Endothelial cell of umbilical vein (primary cell): Measurements from ENCODE around the gene CRYAB. TPM values are rescaled to one million over a fixed set of nuclear protein-coding genes. Genes with fewer than 3 reads are reported as not detected.
"Not testable (repeated sequence)": the region's sequence is repeated elsewhere in the genome, so short reads cannot be mapped to it uniquely, and the experiment has no call there.

Source experiments
- BruUV-seq: library from RNA; stranded (reverse); fragments of 400-500 nt; replicated peaks from 2 replicates; lab custom pipeline; 2021; lab: Mats Ljungman, UMichigan
- CTCF ChIA-PET: fragments of 300-600, 350-600 bp; sonication (Branson Sonifier 250); formaldehyde crosslinking; loops from one replicate; lab custom pipeline; 2021; ENCODE audit warnings: antibody characterized with exemption, inconsistent platforms; lab: Charles Lee
- POLR2A ChIA-PET: fragments of 300-600, 350-600 bp; sonication (Branson Sonifier 250); formaldehyde crosslinking; loops from one replicate; lab custom pipeline; 2021; ENCODE audit warnings: antibody characterized with exemption, inconsistent platforms; lab: Charles Lee
- DNase-seq: peaks from one replicate; pipeline ENCODE4 v3.0.0-alpha.2; 2011; ENCODE audit warnings: low read depth, low spot score
- FAIRE-seq: peaks from 2 replicates; lab custom pipeline; 2011; peaks lifted over from hg19 to GRCh38; lab: Jason Lieb, UNC
- H2AFZ ChIP-seq: 2 replicates; pipeline ENCODE4 v1.6.0; 2012; ENCODE audit warnings: low read depth, low read length, control low read depth, inconsistent platforms
- H3K27ac ChIP-seq: 2 replicates; pipeline ENCODE4 v1.5.1; 2011; ENCODE audit warnings: low read depth, mild to moderate bottlenecking, control low read depth, low read length, moderate library complexity; ENCODE audit not compliant: insufficient read depth
- H3K27me3 ChIP-seq, 2 experiments: 2 replicates each; pipeline versions ENCODE4 v1.6.0 to v1.6.1; 2011; ENCODE audit warnings: low read length in 2 of 2, mixed read lengths in 1 of 2; ENCODE audit not compliant: control insufficient read depth in 2 of 2, insufficient read depth in 2 of 2
- H3K36me3 ChIP-seq, 2 experiments: 2 replicates in 1 of 2; 3 replicates in 1 of 2; pipeline ENCODE4 v1.5.1; 2011; ENCODE audit warnings: low read length in 2 of 2, mild to moderate bottlenecking in 1 of 2, moderate library complexity in 1 of 2; ENCODE audit not compliant: control insufficient read depth in 2 of 2, insufficient read depth in 2 of 2; ENCODE audit errors: extremely low read depth in 1 of 2
- H3K4me1 ChIP-seq: 3 replicates; pipeline ENCODE4 v1.5.1; 2011; ENCODE audit warnings: mild to moderate bottlenecking, low read length; ENCODE audit not compliant: control insufficient read depth, insufficient read depth; ENCODE audit errors: extremely low read depth
- H3K4me2 ChIP-seq: 2 replicates; pipeline ENCODE4 v1.6.1; 2011; ENCODE audit warnings: low read length, control low read depth, mixed read lengths; ENCODE audit not compliant: insufficient read depth
- H3K4me3 ChIP-seq, 3 experiments: fragments of 200-600 bp in 1 of 3; sonication (generic), shearing (Covaris generic) in 1 of 3; replicated peaks in 1 of 3; 2 replicates each; pipeline ENCODE4 v1.5.1; 2011 to 2016; ENCODE audit warnings: control low read depth in 3 of 3, low read length in 3 of 3, mild to moderate bottlenecking in 2 of 3, inconsistent platforms in 1 of 3, low read depth in 1 of 3, moderate library complexity in 1 of 3; ENCODE audit not compliant: insufficient read depth in 1 of 3
- H3K79me2 ChIP-seq: 2 replicates; pipeline ENCODE4 v1.6.0; 2012; ENCODE audit warnings: low read length, inconsistent platforms; ENCODE audit not compliant: control insufficient read depth, insufficient read depth
- H3K9ac ChIP-seq: replicated peaks from 2 replicates; pipeline ENCODE3; 2011; ENCODE audit warnings: low read length, control low read depth; ENCODE audit not compliant: insufficient read depth; ENCODE audit errors: extremely low read depth
- H3K9me1 ChIP-seq: replicated peaks from 3 replicates; pipeline ENCODE4 v1.6.0; 2011; ENCODE audit warnings: mild to moderate bottlenecking, low read length; ENCODE audit not compliant: control insufficient read depth, insufficient read depth; ENCODE audit errors: extremely low read depth
- H3K9me3 ChIP-seq: replicated peaks from 2 replicates; pipeline ENCODE4 v1.5.1; 2012; ENCODE audit warnings: low read length, inconsistent platforms; ENCODE audit not compliant: control insufficient read depth, insufficient read depth
- H4K20me1 ChIP-seq: replicated peaks from 2 replicates; pipeline ENCODE3; 2011; ENCODE audit warnings: mild to moderate bottlenecking, low read length; ENCODE audit not compliant: control insufficient read depth, insufficient read depth; ENCODE audit errors: extremely low read depth
- EZH2 ChIP-seq: IDR thresholded peaks from 2 replicates; pipeline ENCODE4 v1.6.1; 2012; ENCODE audit warnings: borderline replicate concordance, low read depth, mild to moderate bottlenecking, moderate library complexity, low read length, inconsistent platforms; ENCODE audit not compliant: severe bottlenecking
- POLR2AphosphoS5 ChIP-seq: IDR thresholded peaks from 2 replicates; pipeline ENCODE4 v1.6.1; 2012; ENCODE audit warnings: low read depth, mild to moderate bottlenecking, control low read depth, low read length, moderate library complexity; ENCODE audit not compliant: insufficient read depth
- dilution Hi-C: fragments of 300-500 bp; cut with MboI; formaldehyde crosslinking; loops from one replicate; pipeline ENCODE4 v1.15.0; 2019; ENCODE audit warnings: low sequenced_read_pairs; ENCODE audit not compliant: extremely low pct_ligation_motif_present
- intact Hi-C: fragments of 100-400 bp; cut with micrococcal nuclease; formaldehyde crosslinking; loops from one replicate; pipeline ENCODE4 v1.10.0; 2022
- polyA plus RNA-seq, 4 experiments: library from polyadenylated mRNA; depleted of rRNA in 3 of 4; stranded (reverse) in 3 of 4; unstranded in 1 of 4; fragments of >200 nt; gene quantifications; 2 replicates each; pipeline versions ENCODE4 v1.2.1 to v1.2.3, GENCODE V29; 2011 to 2012; ENCODE audit warnings: missing spikeins in 1 of 4
- total RNA-seq: library from RNA; stranded (reverse); gene quantifications from 2 replicates; pipeline ENCODE4 v1.2.3, GENCODE V29; 2021
- TF ChIP-seq, protein P1 (sequence below), 2 donors: IDR thresholded peaks; 1 replicate in 1 of 2; 2 replicates in 1 of 2; pipeline ENCODE4 v1.5.1; 2011; ENCODE audit warnings: low read length in 2 of 2, mild to moderate bottlenecking in 2 of 2, moderate library complexity in 2 of 2, control low read depth in 1 of 2, inconsistent platforms in 1 of 2, low read depth in 1 of 2; ENCODE audit not compliant: insufficient read depth in 1 of 2; ENCODE audit errors: extremely low read depth in 1 of 2

The CRYAB gene
- total and polyA plus RNA-seq, 2 donors (not counting 3 experiments of a cell fraction or from before 2014, with no cell fraction given), result 0.48 TPM; not detected in 1

DNA sequence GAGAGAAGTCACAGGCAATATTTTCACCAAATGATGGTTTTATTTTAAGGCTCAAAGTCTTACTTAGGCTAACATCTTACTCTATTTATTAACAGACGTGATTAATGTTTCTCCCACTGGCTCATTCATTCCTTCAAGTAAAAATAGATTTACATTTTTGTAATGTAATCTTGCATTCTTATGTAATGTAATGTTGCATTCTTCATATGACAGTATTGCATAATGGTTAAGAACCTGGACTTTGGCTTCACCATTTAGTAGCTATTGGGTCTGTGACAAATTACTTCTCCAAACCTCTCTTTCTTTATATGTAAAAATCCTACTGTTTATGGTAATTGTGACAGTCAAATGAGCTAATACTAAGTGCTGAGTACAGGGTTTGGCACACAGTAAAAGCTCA lies 22.3 kb upstream of the CRYAB start:
- intact Hi-C loops, result no loop called here
- Histone ChIP-seq H3K9me3 (no peaks in the 10 kb centered on the region), H3K9ac (no peak overlapping the region), H4K20me1 (no peaks in the 10 kb centered on the region), H3K27me3 (no peaks in the 10 kb centered on the region), H3K36me3 (no peaks in the 10 kb centered on the region), H3K27ac (no peak overlapping the region), H3K4me1 (peaks cover 24% of the 10 kb centered on the region), H2AFZ (no peak overlapping the region), H3K9me1 (no peaks in the 10 kb centered on the region), H3K4me3 (no peak overlapping the region), H3K79me2 (peaks cover 8% of the 10 kb centered on the region), H3K4me2 (no peak overlapping the region)
- no TSS peak for BruUV-seq
- TF ChIP-seq, protein P1, sequence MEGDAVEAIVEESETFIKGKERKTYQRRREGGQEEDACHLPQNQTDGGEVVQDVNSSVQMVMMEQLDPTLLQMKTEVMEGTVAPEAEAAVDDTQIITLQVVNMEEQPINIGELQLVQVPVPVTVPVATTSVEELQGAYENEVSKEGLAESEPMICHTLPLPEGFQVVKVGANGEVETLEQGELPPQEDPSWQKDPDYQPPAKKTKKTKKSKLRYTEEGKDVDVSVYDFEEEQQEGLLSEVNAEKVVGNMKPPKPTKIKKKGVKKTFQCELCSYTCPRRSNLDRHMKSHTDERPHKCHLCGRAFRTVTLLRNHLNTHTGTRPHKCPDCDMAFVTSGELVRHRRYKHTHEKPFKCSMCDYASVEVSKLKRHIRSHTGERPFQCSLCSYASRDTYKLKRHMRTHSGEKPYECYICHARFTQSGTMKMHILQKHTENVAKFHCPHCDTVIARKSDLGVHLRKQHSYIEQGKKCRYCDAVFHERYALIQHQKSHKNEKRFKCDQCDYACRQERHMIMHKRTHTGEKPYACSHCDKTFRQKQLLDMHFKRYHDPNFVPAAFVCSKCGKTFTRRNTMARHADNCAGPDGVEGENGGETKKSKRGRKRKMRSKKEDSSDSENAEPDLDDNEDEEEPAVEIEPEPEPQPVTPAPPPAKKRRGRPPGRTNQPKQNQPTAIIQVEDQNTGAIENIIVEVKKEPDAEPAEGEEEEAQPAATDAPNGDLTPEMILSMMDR (IDR thresholded peaks at IDR 0.05; ENCODE audit: extremely low read depth in 1 of 2, insufficient read depth in 1 of 2, low read depth in 1 of 2, low read length in 2 of 2), result no peak
- no peak for TF ChIP-seq EZH2
- no peak for TF ChIP-seq POLR2AphosphoS5
- dilution Hi-C loops, result no loop called here
- CTCF ChIA-PET, result interaction anchor here (1.0 to 8.7 kb wide), 3 partner anchors 11 to 63 kb away, joined by 3 to 407 read pairs (median 4); no protein-coding TSS in a partner anchor
- POLR2A ChIA-PET, result no interaction called here
- no peak for DNase-seq
- FAIRE-seq, result no peak

DNA sequence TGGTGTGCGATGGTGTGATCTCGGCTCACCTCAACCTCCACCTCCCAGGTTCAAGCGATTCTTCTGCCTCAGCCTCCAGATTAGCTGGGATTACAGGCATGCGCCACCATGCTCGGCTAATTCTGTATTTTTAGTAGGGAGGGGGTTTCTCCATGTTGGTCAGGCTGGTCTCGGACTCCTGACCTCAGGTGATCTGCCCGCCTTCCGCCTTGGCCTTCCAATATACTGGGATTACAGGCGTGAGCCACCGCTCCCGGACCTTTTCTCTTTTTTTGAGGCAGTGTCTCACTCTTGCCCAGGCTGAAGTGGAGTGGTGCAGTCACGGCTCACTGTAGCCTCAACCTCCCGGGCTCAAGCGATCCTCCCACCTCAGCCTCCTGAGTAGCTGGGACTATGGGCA lies 21.6 kb upstream of the CRYAB start:
- H3K79me2 ChIP-seq, BruUV-seq, DNase-seq, H3K4me2 ChIP-seq, H3K27ac ChIP-seq, H2AFZ ChIP-seq, H3K36me3 ChIP-seq, H4K20me1 ChIP-seq, FAIRE-seq, H3K4me3 ChIP-seq, H3K9me3 ChIP-seq, POLR2A ChIA-PET, dilution Hi-C loops, H3K9ac ChIP-seq, H3K27me3 ChIP-seq, H3K9me1 ChIP-seq, intact Hi-C loops: not testable (repeated sequence)
- peaks cover 17% of the 10 kb centered on the region for H3K4me1 ChIP-seq
- CTCF ChIA-PET, result interaction anchor here (8.7 kb wide), 1 partner anchor 46 kb away, joined by 407 read pairs; no protein-coding TSS in a partner anchor
